GM18505 (cell line): ENCODE measurements around the gene MCCC1.

ENCODE experiments used
- ATAC-seq: cut with Tn5 transposase; IDR thresholded peaks from one replicate; pipeline ENCODE4 v1.9.1; 2021; ENCODE audit not compliant: unreplicated experiment
- POLR2A ChIP-seq: IDR thresholded peaks from 4 replicates; pipeline ENCODE4 v1.6.1; 2011; ENCODE audit warnings: borderline replicate concordance; ENCODE audit not compliant: insufficient read depth, insufficient read length; ENCODE audit errors: extremely low read depth

The MCCC1 gene

GRCh38 chr3:182971637-182972036 is 127.7 kb downstream of the MCCC1 start:
- no peak for TF ChIP-seq POLR2A
- no peak for ATAC-seq

GRCh38 chr3:182970811-182971418 is 128.4 kb downstream of the MCCC1 start:
- no peak for ATAC-seq

GRCh38 chr3:182969853-182970252 is 129.4 kb downstream of the MCCC1 start:
- ATAC-seq: no peak
- TF ChIP-seq POLR2A: no peak

More at GRCh38 chr3:182970811-182971418, 128.4 kb downstream of the MCCC1 start:
- no peak for TF ChIP-seq POLR2A

GRCh38 chr3:182969277-182969676 is 130.0 kb downstream of the MCCC1 start:
- no peak for TF ChIP-seq POLR2A

GRCh38 chr3:182967218-182968204 is 131.8 kb downstream of the MCCC1 start:
- ATAC-seq: peak; percentile 53
- no peak for TF ChIP-seq POLR2A

More at GRCh38 chr3:182969277-182969676, 130.0 kb downstream of the MCCC1 start:
- ATAC-seq: no peak

- no peak for TF ChIP-seq POLR2A
- ATAC-seq: no peak
These were observed 133.4 kb downstream of the MCCC1 start for GRCh38 chr3:182965861-182966366.
